ENCODE results near the gene ACBD7. TPM values are rescaled to one million over a fixed set of nuclear protein-coding genes. Genes with fewer than 3 reads are reported as not detected.

ACBD7 gene
- total and polyA plus RNA-seq, 9 of the 15 experiments (the other 6 are each of a cell fraction or from before 2014, with no cell fraction given): 0.21 to 3.2 (median 0.84) TPM

DNA sequence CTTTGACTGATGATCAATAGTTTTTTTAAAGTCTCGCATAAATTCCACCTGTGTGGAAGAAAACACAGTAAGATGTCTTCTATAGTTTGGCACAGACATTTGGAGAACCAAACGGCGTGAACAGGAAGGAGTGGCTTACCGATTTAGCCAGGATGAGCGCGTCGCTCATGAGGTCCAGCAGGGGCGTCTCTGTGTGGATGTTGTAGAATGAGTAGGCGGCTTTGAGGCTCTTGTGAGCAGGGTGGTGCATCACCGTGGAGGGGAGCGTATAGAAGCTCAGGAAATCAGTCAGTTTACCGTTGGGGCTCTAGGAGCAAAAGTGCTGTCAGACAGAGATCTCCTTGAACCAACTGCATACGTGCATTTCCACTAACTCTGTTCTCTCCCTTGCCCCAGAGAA, 24.1 kb upstream of the ACBD7 start:
- Histone ChIP-seq H3K4me3 (no peak overlapping the region), H3K9me1 (ENCODE audit: control insufficient read depth, insufficient read depth, low read length) (no peaks in the 10 kb centered on the region), H3K4me2 (ENCODE audit: insufficient read depth, low read length) (no peak overlapping the region), H2AFZ (ENCODE audit: low read depth, low read length) (no peak overlapping the region), H3K9ac (ENCODE audit: insufficient read depth in 1 of 2, low read depth in 2 of 2, low read length in 2 of 2) (no peak overlapping the region), H3K27me3 (ENCODE audit: control insufficient read depth in 2 of 2, insufficient read depth in 2 of 2, low read length in 2 of 2) (no peaks in the 10 kb centered on the region), H3K36me3 (ENCODE audit: control insufficient read depth, insufficient read depth, low read length) (peaks cover 22% of the 10 kb centered on the region; the same call in 2 of the 3 replicates), H3K4me1 (replicated peaks in 1 of 2; ENCODE audit: control insufficient read depth in 2 of 2, insufficient read depth in 2 of 2, low read length in 2 of 2) (no peaks in the 10 kb centered on the region), H4K20me1 (replicated peaks; ENCODE audit: control insufficient read depth, insufficient read depth, low read length) (no peaks in the 10 kb centered on the region), H3K27ac (ENCODE audit: extremely low read depth, low read depth, low read length) (no peak overlapping the region), H3K79me2 (ENCODE audit: control insufficient read depth, insufficient read depth, low read length) (no peaks in the 10 kb centered on the region), H3K9me3 (replicated peaks; ENCODE audit: control insufficient read depth, insufficient read depth, low read depth, low read length) (no peaks in the 10 kb centered on the region; the same call in 1 of the 2 replicates)
- 93% methylated on average over 11 of the region's 13 CpGs for WGBS (ENCODE audit: insufficient coverage, low coverage, missing lambda C conversion rate)
- intact Hi-C loops (cut with micrococcal nuclease): no loop called here
- BruUV-seq (replicated peaks): no TSS peak
- ChIA-PET CTCF (ENCODE audit: low intra/inter-chr PET ratio) (no interaction called here), POLR2A (no interaction called here)
- in situ Hi-C loops (cut with MboI): no loop called here
- no peak for FAIRE-seq
- no peak for DNase-seq (ENCODE audit: extremely low read depth in 1 of 4, low spot score in 3 of 4)
- TF ChIP-seq, protein P1, sequence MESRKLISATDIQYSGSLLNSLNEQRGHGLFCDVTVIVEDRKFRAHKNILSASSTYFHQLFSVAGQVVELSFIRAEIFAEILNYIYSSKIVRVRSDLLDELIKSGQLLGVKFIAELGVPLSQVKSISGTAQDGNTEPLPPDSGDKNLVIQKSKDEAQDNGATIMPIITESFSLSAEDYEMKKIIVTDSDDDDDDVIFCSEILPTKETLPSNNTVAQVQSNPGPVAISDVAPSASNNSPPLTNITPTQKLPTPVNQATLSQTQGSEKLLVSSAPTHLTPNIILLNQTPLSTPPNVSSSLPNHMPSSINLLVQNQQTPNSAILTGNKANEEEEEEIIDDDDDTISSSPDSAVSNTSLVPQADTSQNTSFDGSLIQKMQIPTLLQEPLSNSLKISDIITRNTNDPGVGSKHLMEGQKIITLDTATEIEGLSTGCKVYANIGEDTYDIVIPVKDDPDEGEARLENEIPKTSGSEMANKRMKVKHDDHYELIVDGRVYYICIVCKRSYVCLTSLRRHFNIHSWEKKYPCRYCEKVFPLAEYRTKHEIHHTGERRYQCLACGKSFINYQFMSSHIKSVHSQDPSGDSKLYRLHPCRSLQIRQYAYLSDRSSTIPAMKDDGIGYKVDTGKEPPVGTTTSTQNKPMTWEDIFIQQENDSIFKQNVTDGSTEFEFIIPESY (CRISPR knock-in tag; IDR thresholded peaks at IDR 0.05): peak; percentile 89
- TF ChIP-seq ZNF311 (CRISPR knock-in tag; IDR thresholded peaks at IDR 0.05): no peak
- 0 out of 3 replicates have a peak, but pooled peaks have one; percentile 25 for ATAC-seq
